ENCODE data around the gene AGBL2. TPM values are rescaled to one million over a fixed set of nuclear protein-coding genes. Genes with fewer than 3 reads are reported as not detected.

AGBL2 gene
- total RNA-seq, 1 donor from 2014 or later: 0.96 TPM

GRCh38 chr11:47615249-47615648 lies 99.9 kb downstream of the AGBL2 start:
- Histone ChIP-seq H3K9me3 (no peaks in the 10 kb centered on the region), H3K4me1 (peaks cover 5% of the 10 kb centered on the region), H3K4me3 (no peak overlapping the region), H3K27ac (no peak overlapping the region), H3K27me3 (no peaks in the 10 kb centered on the region), H3K36me3 (peaks cover 25% of the 10 kb centered on the region)
- DNase-seq (no peak), ATAC-seq (no peak)
- intact Hi-C loops (cut with DNase I): no loop called here
- TF ChIP-seq CTCF (IDR thresholded peaks at IDR 0.05): no peak

- ATAC-seq: peak; percentile 79
These were observed 103.8 kb downstream of the AGBL2 start for GRCh38 chr11:47611348-47611794.

GRCh38 chr11:47609675-47610074 lies 105.5 kb downstream of the AGBL2 start:
- Histone ChIP-seq H3K4me1 (no peaks in the 10 kb centered on the region), H3K36me3 (no peaks in the 10 kb centered on the region), H3K27ac (no peak overlapping the region), H3K9me3 (no peaks in the 10 kb centered on the region), H3K4me3 (no peak overlapping the region), H3K27me3 (no peaks in the 10 kb centered on the region)
- TF ChIP-seq CTCF (IDR thresholded peaks at IDR 0.05): no peak
- ATAC-seq: no peak
- intact Hi-C loops (cut with DNase I): no loop called here
- DNase-seq: no peak

More at GRCh38 chr11:47611348-47611794, 103.8 kb downstream of the AGBL2 start:
- no peak for DNase-seq
- H3K9me3 ChIP-seq: no peaks in the 10 kb centered on the region
- TF ChIP-seq CTCF (IDR thresholded peaks at IDR 0.05): no peak
- no peaks in the 10 kb centered on the region for H3K4me1 ChIP-seq
- H3K27ac ChIP-seq: no peak overlapping the region
- no peaks in the 10 kb centered on the region for H3K27me3 ChIP-seq
- no peak overlapping the region for H3K4me3 ChIP-seq
- intact Hi-C loops (cut with DNase I): no loop called here
- no peaks in the 10 kb centered on the region for H3K36me3 ChIP-seq

Other genes starting within 250 kb of the AGBL2 start
- 97.5 TPM for gene CELF1, start 162.2 kb downstream of the AGBL2 start, total RNA-seq
- 75.6 TPM for gene PTPMT1, start 149.8 kb downstream of the AGBL2 start, total RNA-seq
- gene KBTBD4, start 136.4 kb downstream of the AGBL2 start, total RNA-seq: 16.6 TPM
- 76.2 TPM for gene NDUFS3, start 136.3 kb downstream of the AGBL2 start, total RNA-seq
- gene FAM180B, start 128.7 kb downstream of the AGBL2 start, total RNA-seq: not detected
- gene C1QTNF4, start 121.0 kb downstream of the AGBL2 start, total RNA-seq: 0.55 TPM
- 56.1 TPM for gene MTCH2, start 72.8 kb downstream of the AGBL2 start, total RNA-seq
- gene FNBP4, start 52.0 kb upstream of the AGBL2 start, total RNA-seq: 89.5 TPM
- gene NUP160, start 133.0 kb upstream of the AGBL2 start, total RNA-seq: 40.4 TPM